ENCODE results near the gene PRMT2.
A peak's percentile ranks its signal among the peaks of the same experiment; 100 is the strongest.

DNA sequence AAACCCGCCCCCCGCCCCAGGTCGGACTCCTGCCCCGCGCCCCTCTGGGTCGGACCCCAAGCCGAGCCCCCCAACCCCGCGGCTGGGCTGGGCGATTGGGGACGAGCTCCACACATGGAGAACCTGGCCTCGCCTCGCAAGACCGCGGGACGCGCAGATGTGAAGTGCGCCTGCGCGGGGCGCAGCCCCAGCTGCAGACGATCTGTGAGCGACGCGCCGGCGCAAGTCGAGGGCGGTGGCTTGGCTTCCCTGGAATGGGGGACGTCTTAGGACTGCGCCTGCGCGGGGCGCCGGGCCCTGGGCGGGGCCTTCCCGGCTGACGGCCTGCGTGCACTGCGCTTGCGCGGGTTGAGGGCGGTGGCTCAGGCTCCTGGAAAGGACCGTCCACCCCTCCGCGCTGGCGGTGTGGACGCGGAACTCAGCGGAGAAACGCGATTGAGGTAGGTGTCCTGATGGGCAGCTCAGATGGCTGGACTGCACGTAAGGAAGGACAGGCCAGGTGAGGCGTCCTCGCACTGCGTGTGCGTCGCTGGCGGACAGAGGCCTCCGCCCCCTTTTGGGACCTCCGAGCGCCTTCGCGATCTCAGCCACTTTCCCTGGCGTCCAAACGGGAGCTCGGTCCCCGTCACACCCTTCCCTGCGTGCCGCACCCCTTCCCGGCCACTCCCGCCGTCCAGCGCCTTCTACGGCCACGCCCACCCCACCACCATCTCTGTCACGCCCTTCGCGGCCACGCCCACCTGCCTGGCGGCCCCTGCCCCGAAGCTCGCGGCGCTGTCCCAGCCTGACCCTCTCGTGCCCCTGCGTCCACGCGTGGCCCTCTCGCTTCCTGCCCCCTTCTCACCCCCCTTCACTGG lies at the start of gene PRMT2:
- TF ChIP-seq, protein P1, sequence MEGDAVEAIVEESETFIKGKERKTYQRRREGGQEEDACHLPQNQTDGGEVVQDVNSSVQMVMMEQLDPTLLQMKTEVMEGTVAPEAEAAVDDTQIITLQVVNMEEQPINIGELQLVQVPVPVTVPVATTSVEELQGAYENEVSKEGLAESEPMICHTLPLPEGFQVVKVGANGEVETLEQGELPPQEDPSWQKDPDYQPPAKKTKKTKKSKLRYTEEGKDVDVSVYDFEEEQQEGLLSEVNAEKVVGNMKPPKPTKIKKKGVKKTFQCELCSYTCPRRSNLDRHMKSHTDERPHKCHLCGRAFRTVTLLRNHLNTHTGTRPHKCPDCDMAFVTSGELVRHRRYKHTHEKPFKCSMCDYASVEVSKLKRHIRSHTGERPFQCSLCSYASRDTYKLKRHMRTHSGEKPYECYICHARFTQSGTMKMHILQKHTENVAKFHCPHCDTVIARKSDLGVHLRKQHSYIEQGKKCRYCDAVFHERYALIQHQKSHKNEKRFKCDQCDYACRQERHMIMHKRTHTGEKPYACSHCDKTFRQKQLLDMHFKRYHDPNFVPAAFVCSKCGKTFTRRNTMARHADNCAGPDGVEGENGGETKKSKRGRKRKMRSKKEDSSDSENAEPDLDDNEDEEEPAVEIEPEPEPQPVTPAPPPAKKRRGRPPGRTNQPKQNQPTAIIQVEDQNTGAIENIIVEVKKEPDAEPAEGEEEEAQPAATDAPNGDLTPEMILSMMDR (IDR thresholded peaks at IDR 0.05) = no peak
- TF ChIP-seq, protein P2, sequence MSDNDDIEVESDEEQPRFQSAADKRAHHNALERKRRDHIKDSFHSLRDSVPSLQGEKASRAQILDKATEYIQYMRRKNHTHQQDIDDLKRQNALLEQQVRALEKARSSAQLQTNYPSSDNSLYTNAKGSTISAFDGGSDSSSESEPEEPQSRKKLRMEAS (CRISPR knock-in tag; IDR thresholded peaks at IDR 0.05) = peak; percentile 81
- TF ChIP-seq, protein P3, sequence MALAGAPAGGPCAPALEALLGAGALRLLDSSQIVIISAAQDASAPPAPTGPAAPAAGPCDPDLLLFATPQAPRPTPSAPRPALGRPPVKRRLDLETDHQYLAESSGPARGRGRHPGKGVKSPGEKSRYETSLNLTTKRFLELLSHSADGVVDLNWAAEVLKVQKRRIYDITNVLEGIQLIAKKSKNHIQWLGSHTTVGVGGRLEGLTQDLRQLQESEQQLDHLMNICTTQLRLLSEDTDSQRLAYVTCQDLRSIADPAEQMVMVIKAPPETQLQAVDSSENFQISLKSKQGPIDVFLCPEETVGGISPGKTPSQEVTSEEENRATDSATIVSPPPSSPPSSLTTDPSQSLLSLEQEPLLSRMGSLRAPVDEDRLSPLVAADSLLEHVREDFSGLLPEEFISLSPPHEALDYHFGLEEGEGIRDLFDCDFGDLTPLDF (CRISPR knock-in tag; IDR thresholded peaks at IDR 0.05) = no peak
- TF ChIP-seq KAT7 (CRISPR knock-in tag; IDR thresholded peaks at IDR 0.05; ENCODE audit: borderline replicate concordance) (no peak; the same call in 1 of the 2 replicates), NR3C1 (CRISPR knock-in tag; conservative IDR thresholded peaks at IDR 0.05; ENCODE audit: low read depth) (no peak), FOXJ3 (CRISPR knock-in tag; IDR thresholded peaks at IDR 0.05; ENCODE audit: borderline replicate concordance) (no peak), CBFB (CRISPR knock-in tag; IDR thresholded peaks at IDR 0.05; ENCODE audit: low read depth) (no peak), SP1 (CRISPR knock-in tag; conservative IDR thresholded peaks at IDR 0.05) (peak; percentile 85)
- TF ChIP-seq, protein P4, sequence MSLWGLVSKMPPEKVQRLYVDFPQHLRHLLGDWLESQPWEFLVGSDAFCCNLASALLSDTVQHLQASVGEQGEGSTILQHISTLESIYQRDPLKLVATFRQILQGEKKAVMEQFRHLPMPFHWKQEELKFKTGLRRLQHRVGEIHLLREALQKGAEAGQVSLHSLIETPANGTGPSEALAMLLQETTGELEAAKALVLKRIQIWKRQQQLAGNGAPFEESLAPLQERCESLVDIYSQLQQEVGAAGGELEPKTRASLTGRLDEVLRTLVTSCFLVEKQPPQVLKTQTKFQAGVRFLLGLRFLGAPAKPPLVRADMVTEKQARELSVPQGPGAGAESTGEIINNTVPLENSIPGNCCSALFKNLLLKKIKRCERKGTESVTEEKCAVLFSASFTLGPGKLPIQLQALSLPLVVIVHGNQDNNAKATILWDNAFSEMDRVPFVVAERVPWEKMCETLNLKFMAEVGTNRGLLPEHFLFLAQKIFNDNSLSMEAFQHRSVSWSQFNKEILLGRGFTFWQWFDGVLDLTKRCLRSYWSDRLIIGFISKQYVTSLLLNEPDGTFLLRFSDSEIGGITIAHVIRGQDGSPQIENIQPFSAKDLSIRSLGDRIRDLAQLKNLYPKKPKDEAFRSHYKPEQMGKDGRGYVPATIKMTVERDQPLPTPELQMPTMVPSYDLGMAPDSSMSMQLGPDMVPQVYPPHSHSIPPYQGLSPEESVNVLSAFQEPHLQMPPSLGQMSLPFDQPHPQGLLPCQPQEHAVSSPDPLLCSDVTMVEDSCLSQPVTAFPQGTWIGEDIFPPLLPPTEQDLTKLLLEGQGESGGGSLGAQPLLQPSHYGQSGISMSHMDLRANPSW (CRISPR knock-in tag; conservative IDR thresholded peaks at IDR 0.05; ENCODE audit: low read depth) = no peak
